Epithelial cell of esophagus (primary cell): ENCODE data around the gene JAG1.

Source experiments
- DNase-seq: peaks from one replicate; pipeline ENCODE4 v3.0.0; 2010; ENCODE audit warnings: low read depth
- H3K4me3 ChIP-seq: 2 replicates; pipeline ENCODE4 v1.5.1; 2011; ENCODE audit warnings: mild to moderate bottlenecking, low read length, control low read depth
- TF ChIP-seq, protein P1 (sequence below): IDR thresholded peaks from 2 replicates; pipeline ENCODE4 v1.5.1; 2011; ENCODE audit warnings: low read depth, mild to moderate bottlenecking, low read length, control low read depth, inconsistent platforms; ENCODE audit not compliant: insufficient read depth; ENCODE audit errors: missing control alignments

JAG1 gene

DNA sequence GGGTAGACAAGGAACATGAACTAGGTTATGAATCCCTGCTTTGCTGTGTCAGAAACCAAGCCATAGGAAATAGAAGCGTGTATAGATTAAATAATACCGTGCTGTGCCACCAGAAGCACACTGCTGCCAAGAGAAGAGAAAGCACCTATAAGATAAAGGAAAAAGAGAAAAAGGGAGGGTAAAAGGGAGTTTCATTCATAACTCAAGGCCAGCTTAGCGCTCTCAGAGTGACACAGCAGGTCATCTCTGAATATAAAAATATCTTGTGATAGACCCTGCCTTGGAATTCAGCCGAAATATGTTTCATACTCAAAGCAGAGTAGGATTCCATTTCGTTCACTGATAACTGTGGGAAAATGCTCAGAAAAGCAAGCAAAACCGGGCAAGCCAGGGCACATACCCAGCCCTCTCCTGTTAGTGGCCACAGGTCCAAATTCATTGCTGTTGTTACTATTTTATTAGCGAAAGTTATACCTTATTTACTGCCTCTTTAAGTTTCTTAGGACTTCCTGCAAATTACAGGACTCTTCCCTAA is 8.7 kb downstream of the JAG1 start:
- DNase-seq = peak; percentile 83
- TF ChIP-seq, protein P1, sequence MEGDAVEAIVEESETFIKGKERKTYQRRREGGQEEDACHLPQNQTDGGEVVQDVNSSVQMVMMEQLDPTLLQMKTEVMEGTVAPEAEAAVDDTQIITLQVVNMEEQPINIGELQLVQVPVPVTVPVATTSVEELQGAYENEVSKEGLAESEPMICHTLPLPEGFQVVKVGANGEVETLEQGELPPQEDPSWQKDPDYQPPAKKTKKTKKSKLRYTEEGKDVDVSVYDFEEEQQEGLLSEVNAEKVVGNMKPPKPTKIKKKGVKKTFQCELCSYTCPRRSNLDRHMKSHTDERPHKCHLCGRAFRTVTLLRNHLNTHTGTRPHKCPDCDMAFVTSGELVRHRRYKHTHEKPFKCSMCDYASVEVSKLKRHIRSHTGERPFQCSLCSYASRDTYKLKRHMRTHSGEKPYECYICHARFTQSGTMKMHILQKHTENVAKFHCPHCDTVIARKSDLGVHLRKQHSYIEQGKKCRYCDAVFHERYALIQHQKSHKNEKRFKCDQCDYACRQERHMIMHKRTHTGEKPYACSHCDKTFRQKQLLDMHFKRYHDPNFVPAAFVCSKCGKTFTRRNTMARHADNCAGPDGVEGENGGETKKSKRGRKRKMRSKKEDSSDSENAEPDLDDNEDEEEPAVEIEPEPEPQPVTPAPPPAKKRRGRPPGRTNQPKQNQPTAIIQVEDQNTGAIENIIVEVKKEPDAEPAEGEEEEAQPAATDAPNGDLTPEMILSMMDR = no peak
- H3K4me3 ChIP-seq = peak overlapping the region; percentile 26

DNA sequence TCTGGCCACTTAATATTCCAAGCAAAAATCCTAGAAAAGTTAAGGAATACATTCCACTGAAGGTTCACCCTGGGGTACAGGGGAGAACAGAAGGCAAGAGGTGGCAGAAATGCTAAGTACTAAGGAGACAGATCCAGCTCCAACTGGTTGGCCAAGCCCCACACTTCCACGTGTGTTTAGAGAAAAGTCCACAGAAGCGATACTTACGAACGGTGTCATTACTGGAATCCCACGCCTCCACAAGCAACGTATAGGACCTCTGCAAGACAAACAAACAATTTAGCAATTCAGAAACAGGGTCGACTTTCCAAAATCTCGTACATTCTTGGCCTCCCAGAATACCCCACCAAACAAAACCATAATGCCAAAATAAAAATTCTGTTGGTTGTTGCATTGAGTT is 10.0 kb downstream of the JAG1 start:
- TF ChIP-seq, protein P1 = no peak
- no peak overlapping the region for H3K4me3 ChIP-seq
- peak; percentile 0 for DNase-seq

DNA sequence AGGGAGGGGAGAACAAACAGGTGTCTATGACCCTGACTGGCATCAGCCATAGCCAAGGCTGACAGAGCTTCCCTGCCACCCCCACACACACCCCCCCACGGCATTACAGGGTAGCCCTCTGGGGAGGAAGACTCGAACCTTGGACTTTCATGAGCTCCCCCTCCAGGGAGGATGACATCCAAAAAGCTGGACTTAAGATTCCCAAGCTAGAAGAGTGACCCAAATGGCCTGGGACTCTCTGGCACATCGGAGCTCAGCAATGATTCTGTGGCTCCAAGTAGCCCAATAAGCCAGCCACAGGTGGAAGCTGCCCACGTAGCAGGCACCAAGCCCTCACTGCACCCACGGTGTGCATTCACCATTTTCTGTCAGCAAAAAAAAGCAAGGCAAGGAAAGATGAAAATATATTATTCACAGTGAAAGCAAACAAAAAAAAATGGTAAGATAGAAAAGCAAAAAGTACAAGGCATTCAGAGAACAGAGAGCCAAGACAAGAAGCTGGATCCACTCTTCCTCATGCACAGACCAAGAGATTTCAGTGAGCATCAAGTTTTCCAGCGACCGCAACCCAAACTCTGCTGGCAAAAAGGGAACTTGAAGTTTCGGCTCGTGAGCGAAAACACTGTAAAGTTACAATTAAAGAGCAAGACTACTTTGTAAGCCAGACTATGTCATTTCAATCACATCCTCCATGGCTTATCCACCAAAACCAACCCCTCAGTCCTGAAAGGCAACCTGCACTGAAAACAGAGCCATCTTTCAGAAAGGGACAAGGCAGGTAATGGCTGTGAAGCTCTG is 10.9 kb downstream of the JAG1 start:
- DNase-seq = no peak

DNA sequence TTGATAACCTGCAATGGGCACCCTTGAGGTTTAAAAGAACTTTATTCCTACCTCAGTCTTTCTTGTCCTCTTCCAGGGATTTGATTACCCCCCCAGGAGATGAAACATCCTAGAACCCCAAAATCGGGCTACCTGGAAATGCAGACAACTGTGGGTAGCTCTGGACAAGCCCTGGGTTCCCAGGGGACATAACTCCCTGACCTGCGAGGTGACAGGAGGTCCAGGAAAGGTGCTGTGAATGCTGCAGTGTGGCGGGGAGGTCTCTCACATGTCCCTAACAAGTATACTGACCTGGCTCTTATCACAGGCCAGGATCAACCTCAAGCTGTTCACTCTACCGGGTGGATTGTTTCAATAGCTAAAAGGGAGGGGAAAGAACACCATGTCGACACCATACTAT is 11.6 kb downstream of the JAG1 start:
- no peak for DNase-seq
- TF ChIP-seq, protein P1 = no peak
- H3K4me3 ChIP-seq = no peak overlapping the region

More for the DNA sequence above, 10.9 kb downstream of the JAG1 start:
- TF ChIP-seq, protein P1 = no peak
- H3K4me3 ChIP-seq = no peak overlapping the region

DNA sequence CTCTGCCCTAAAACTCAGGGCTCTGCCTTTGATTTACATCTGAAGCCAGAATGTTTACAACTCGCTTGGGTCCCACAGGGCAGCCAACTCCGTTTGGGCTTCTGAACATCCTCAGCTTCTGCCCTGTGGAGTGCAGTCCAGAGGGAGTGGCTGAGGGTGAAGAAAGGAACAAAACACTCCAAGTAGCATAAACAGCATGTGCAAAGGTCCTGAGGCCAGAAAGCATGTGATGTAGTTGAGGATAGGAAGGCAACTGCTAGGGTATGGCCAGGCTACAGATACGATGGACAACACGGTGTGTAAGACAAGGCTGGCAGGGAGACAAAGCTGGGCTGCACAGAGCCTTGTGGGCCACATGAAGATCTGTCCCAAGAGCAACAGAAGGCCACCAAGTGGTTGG is 12.5 kb downstream of the JAG1 start:
- TF ChIP-seq, protein P1 = no peak
- DNase-seq = no peak

DNA sequence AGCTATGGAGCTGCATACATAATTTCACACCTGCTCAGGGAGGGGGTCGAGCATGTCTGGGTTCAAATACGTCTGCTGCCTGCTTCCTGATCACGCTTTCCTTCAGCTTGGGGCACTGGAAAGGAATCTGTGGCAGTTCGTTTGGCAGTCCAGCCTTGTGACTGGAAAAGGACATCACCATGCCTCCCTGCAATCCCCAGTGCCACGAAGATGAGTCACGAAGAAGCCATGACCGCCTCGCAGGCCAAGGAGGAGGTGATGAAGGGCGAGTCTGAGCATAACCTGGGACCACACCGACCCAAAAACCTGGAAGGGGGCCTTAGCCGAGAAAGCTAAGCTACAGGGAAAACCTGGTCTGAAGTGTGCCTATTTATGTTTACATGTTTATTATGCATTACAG is 13.1 kb downstream of the JAG1 start:
- TF ChIP-seq, protein P1 = no peak
- H3K4me3 ChIP-seq = no peak overlapping the region
- DNase-seq = no peak

More for the DNA sequence above, 12.5 kb downstream of the JAG1 start:
- H3K4me3 ChIP-seq = no peak overlapping the region
